Right ventricle myocardium inferior (tissue), 1 donor: ENCODE data around the gene ESR2. TPM values are rescaled to one million over a fixed set of nuclear protein-coding genes. Genes with fewer than 3 reads are reported as not detected.
"Not testable (repeated sequence)": the region's sequence is repeated elsewhere in the genome, so short reads cannot be mapped to it uniquely, and the experiment has no call there.

Experiments
- ATAC-seq: fragments of 200-7000 bp; cut with Tn5 transposase; one replicate; pipeline ENCODE4 v1.9.1; 2020; ENCODE audit warnings: mild to moderate bottlenecking, moderate library complexity
- DNase-seq: peaks from one replicate; pipeline ENCODE4 v3.0.0; 2021; ENCODE audit errors: missing footprints
- intact Hi-C: fragments of 100-400 bp; cut with DNase I; formaldehyde crosslinking; loops from one replicate; pipeline ENCODE4 v1.11.0; 2022
- total RNA-seq: library from RNA; stranded (reverse); fragmentation: NEBNext Ultra II Directional; extraction: Animal tissue kit (Norgen Biotek cat#: 25700); gene quantifications from one replicate; pipeline ENCODE4 v1.2.1, GENCODE V29; 2021
- donor health status: DM: no; HTN: yes; CAD: no; lungs with severe emphysema.

Gene ESR2
- total RNA-seq, 1 donor from 2014 or later: 0.78 TPM

GRCh38 chr14:64080452-64080851, 213.7 kb downstream of the ESR2 start:
- intact Hi-C loops: no loop called here
- no peak for ATAC-seq
- no peak for DNase-seq

DNA sequence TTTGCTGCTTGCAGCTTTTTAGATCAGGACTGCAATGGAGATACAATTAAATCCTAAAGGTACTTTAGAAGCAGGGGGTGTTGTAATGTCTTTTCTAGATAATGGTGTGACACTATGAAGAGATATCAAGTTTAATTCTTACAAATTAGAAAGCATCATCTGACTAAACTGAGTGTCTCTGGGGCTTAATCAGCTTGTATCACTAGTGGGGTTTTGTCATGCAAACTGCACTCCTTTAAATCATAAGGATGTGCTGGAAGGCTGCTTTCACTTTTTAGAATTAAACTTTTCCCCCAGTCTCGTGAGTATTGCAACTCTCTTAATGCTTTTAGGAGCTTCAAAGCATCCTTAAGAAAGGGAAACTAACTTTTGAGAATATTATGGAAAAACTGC, 218.6 kb downstream of the ESR2 start:
- DNase-seq (no peak), ATAC-seq (no peak)
- intact Hi-C loops: no loop called here

DNA sequence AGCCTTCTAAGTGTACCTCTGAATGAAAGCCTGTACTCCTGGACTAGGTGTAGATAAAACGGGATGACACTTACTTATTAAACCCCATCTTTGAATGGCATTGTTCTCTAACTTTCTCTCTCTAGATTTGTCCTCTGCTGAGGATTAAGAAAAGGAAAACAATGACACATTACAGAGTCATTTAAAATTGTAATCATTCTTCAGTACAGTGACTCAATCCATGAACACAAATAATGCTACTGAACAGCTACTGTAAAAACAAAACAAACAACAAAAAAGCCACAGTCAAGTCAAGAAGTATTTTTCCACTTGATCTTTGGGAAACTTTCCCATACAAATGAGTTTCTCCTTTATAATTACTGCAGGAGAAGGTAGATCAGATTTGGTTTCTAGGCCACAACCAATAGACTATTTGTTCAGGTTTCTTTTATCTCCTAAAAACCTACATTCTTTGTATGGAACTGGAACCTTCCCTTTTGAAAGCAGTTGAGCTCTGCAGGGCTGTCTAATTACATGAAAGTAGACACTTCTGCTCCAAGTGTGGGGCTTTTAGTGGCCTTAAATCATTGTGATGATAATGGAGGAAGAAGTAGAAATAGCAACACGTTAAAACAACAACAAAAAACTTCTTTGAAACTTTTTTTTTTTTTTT, 219.1 kb downstream of the ESR2 start:
- no peak for DNase-seq
- no peak for ATAC-seq
- intact Hi-C loops: no loop called here

DNA sequence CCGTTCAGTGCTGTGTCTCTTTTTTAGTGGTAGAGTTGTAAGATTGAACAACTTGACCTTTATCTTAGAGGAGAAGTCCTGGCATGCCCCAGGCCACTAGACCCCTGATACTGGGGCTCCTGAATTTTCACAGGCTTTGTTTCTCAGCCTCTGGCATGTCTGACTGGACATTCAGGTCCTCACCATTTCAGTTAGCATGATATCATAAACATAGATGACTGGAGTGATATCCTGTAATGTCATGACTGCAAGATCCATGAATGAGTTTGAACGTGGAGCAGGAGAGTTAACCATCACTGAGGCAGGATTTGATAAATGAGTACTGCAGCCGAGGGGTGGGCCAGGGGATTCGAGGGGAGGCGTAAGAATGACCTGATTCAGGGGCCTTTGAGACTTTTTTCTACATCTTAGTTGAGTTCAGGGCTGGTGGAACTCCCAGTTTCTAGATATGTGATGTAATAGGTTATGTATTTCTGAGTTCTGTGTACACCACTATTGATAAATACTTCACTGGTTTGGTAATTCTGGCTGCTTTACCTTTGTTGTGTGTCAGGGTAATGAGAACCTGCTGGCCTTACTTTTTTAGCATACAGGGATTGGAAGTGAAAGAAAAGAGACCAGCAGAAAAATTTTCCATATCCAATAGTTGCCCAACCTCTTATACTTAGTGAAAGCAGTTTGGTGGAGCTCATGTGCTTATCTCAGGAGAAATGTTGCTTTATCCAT, 224.4 kb downstream of the ESR2 start:
- intact Hi-C loops: no loop called here
- DNase-seq: no peak
- no peak for ATAC-seq

DNA sequence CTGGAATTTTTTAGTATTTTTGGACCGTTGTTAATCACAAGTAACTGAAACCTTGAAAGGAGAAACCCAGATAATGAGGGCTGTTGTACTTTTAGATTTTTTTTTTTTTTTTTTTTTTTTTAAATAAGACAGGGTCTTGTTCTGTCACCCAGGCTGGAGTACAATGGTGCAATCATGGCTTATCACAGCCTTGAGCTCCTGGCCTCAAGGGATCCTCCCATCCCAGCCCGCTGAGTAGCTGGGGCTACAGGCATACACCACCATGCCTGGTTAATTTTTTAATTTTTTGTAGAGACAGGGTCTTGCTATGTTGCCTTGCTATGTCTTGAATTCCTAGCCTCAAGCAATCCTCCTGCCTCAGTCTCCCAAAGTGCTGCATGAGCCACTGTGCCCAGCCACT, 229.7 kb downstream of the ESR2 start:
- intact Hi-C loops: no loop called here
- ATAC-seq: no peak
- no peak for DNase-seq

- intact Hi-C loops: no loop called here
- no peak for ATAC-seq
Measured at GRCh38 chr14:64062381-64063115, 231.6 kb downstream of the ESR2 start.

DNA sequence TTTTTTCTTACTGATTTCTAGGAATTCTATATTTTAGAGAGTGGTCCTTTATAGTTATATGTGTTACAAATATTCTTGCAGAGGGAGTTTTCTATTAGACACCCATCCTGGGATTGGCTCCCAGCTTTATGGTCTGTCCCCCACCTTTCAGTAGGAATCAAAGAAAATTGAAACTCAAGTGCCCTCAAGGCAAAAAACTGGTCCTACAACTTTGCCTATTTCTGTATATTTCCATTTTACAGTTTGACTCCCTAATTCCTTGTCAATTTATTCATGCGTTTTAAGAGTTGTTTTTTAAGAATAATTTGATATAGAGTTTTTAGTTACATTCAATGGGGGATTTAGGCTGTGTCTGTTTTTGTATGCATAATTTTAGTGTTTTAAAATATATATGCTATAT, 232.5 kb downstream of the ESR2 start:
- intact Hi-C loops: no loop called here
- DNase-seq (no peak), ATAC-seq (no peak)

More at GRCh38 chr14:64062381-64063115, 231.6 kb downstream of the ESR2 start:
- no peak for DNase-seq

GRCh38 chr14:64061115-64061514, 233.1 kb downstream of the ESR2 start:
- ATAC-seq (no peak), DNase-seq (no peak)
- intact Hi-C loops: no loop called here

- ATAC-seq: no peak
Measured at GRCh38 chr14:64060648-64061096, 233.5 kb downstream of the ESR2 start.

GRCh38 chr14:64060199-64060545, 234.0 kb downstream of the ESR2 start:
- no peak for ATAC-seq
- no peak for DNase-seq
- intact Hi-C loops: no loop called here

More at GRCh38 chr14:64060648-64061096, 233.5 kb downstream of the ESR2 start:
- intact Hi-C loops: no loop called here
- DNase-seq: no peak

DNA sequence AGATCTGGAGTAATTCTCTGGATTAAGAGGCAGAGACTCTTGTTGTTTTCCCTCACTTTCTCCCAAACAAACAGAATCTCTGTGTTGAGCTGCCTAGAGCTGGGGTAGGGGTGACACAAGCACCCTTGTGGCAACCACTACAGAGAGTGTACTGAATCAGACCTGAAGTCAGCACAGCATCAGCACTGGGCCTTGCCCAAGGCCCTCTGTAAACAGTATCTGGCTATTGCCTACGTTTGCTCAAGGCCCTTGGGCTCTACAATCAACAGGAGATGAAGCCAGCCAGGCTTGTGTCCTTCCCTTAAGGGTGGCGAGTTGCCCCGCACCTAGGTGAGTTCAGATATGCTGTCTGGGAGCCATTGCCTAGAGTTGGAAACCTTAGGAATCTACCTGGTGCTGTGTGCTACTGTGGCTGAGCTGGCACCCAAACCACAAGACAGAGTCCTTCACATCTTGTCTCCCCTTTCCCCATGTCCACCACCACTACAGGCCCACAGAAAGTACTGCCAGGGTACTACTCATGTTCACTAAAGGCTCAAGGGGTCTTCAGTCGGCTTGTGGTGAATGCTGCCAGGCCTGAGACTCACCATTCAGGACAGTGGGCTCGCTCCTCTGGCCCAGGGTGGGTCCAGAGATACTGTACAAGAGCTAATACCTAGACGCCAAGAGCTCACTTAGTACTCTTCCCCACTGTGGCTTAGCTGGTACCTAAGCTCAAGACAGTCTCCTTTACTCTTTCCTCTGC, 234.5 kb downstream of the ESR2 start:
- ATAC-seq (no peak), DNase-seq (no peak)

DNA sequence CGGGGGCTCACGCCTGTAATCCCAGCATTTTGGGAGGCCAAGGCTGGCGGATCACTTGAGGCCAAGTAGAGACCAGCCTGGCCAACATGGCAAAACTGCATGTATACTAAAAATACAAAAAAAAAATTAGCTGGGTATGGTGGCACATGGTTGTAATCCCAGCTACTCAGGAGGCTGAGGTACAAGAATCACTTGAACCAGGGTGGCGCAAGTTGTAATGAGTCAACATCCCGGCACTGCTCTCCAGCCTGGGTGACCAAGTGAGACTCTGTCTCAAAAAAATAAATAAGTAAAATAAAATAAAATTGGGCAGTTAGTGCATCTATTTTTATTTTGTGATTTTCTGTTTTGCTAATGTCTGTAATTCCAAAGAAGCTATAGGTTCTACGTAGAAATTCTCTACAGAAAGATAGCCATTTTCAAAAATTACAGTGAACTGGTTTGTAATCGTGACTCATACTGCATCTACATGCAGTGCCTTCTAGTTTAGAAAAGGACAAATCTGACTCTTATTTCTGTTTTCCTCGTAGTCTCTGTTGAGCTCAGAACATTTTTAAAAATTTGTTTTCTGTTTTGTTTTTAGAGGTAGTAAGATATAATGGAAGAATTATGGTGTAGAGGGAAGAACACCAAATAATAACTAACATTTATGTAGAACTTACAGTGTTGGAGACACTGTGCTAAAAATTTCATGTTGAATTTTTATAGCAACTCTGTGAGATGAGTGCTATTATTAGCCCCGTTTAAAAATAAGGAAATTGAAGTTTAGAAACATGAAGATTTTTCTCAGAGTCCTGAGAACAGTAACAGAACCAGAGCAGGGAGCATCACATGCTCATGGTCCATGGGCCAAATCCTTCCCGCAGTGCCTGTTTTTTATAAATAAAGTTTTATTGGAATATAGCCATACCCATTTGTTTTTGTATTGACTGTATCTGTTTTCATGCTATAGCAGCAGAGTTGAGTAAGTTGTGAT, 240.2 kb downstream of the ESR2 start:
- ATAC-seq: no peak
- intact Hi-C loops: no loop called here
- no peak for DNase-seq

More for the DNA sequence above, 234.5 kb downstream of the ESR2 start:
- intact Hi-C loops: no loop called here

- intact Hi-C loops: loop anchor here (10.0 kb wide), 1 partner anchor 255 kb away; no protein-coding TSS in a partner anchor
- ATAC-seq (no peak), DNase-seq (no peak)
Measured at GRCh38 chr14:64049616-64050381, 244.4 kb downstream of the ESR2 start.

DNA sequence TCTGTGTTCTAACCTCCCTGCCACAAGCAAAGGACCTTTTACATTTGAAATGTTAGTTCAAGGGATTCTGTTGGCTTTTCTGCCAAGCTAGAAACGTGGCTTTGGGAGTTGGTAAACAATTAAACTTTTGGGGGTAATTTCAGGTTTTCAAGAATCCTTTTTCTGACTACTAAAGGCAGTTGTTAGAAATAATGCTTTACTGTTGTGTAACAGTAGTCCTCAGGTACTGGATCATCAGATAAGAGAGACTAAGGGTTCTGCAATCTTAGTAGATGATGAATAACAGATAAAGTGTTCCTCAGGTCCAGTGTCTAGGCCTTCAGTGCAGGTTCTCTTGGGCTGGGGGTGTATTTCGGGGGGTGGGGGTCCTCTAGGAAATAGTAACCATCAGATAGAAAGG, 249.1 kb downstream of the ESR2 start:
- no peak for ATAC-seq
- intact Hi-C loops: loop anchor here (10.0 kb wide), 1 partner anchor 260 kb away; no protein-coding TSS in a partner anchor

DNA sequence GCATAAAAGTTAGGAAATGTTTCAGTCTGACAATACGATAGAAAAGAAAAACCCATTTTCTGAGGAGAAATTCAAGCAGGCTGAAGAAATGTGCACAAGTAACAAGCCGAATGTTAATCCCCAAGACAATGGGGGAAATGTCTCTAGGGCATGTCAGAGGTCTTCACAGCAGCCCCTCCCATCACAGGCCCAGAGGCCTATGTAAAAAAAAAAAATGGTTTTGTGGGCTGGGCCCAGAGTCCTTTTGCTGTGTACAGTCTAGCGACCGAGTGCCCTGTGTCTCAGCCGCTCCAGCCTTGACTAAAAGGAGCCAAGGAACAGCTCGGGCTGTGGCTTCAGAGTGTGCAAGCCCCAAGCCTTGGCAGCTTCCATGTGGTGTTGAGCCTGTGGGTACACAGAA, 250.9 kb downstream of the ESR2 start:
- intact Hi-C loops: loop anchor here (10.0 kb wide), 1 partner anchor 262 kb away; no protein-coding TSS in a partner anchor
- ATAC-seq, DNase-seq: not testable (repeated sequence)

More for the DNA sequence above, 249.1 kb downstream of the ESR2 start:
- DNase-seq: no peak

GRCh38 chr14:64040044-64040443, 254.1 kb downstream of the ESR2 start:
- intact Hi-C loops: loop anchor here (10.0 kb wide), 1 partner anchor 265 kb away; no protein-coding TSS in a partner anchor
- ATAC-seq (no peak), DNase-seq (no peak)
